Neural cell (in vitro differentiated cells): Measurements from ENCODE around the gene VWA8. TPM values are rescaled to one million over a fixed set of nuclear protein-coding genes. Genes with fewer than 3 reads are reported as not detected.

Source experiments
- H2AFZ ChIP-seq: fragments of 200-600, 300-800 bp; sonication (generic), shearing (Covaris generic); 2 replicates; pipeline ENCODE4 v1.6.0; 2014; ENCODE audit warnings: low read depth, mild to moderate bottlenecking, antibody characterized with exemption, low read length, moderate library complexity
- H3F3A ChIP-seq: fragments of 200-600 bp; shearing (Covaris generic); 2 replicates; pipeline ENCODE4 v1.6.1; 2016; ENCODE audit warnings: mild to moderate bottlenecking, moderate library complexity, mixed read lengths, antibody characterized with exemption, low read length; ENCODE audit not compliant: insufficient read depth, poor library complexity, severe bottlenecking
- H3K27ac ChIP-seq: fragments of 200-600, 300-800 bp; sonication (generic), shearing (Covaris generic); 2 replicates; pipeline ENCODE4 v1.5.1; 2014; ENCODE audit warnings: mild to moderate bottlenecking, low read length, moderate library complexity
- H3K27me3 ChIP-seq: fragments of 300-800, 200-600 bp; sonication (generic), shearing (Covaris generic); 2 replicates; pipeline ENCODE4 v1.6.0; 2014; ENCODE audit warnings: mild to moderate bottlenecking, low read depth, low read length, moderate library complexity; ENCODE audit not compliant: insufficient read depth
- H3K36me3 ChIP-seq: fragments of 300-800, 200-600 bp; sonication (generic), shearing (Covaris generic); 2 replicates; pipeline ENCODE4 v1.5.1; 2014; ENCODE audit warnings: mild to moderate bottlenecking, antibody characterized with exemption, low read length, moderate library complexity; ENCODE audit not compliant: insufficient read depth
- H3K4me2 ChIP-seq: fragments of 300-800, 200-600 bp; sonication (generic), shearing (Covaris generic); 2 replicates; pipeline ENCODE4 v1.6.0; 2014; ENCODE audit warnings: mild to moderate bottlenecking, low read length
- H3K4me3 ChIP-seq: fragments of 300-800, 200-600 bp; sonication (generic), shearing (Covaris generic); 2 replicates; pipeline ENCODE4 v1.5.1; 2014; ENCODE audit warnings: mild to moderate bottlenecking, low read length, moderate library complexity
- H3K79me2 ChIP-seq: fragments of 200-600 bp; shearing (Covaris generic); replicated peaks from 2 replicates; pipeline ENCODE4 v1.6.0; 2014; ENCODE audit warnings: mild to moderate bottlenecking, low read length, moderate library complexity; ENCODE audit not compliant: insufficient read depth
- H3K9ac ChIP-seq: fragments of 300-800, 200-600 bp; sonication (generic), shearing (Covaris generic); 2 replicates; pipeline ENCODE4 v1.6.1; 2016; ENCODE audit warnings: mild to moderate bottlenecking, low read length, mixed read lengths
- H3K9me2 ChIP-seq: fragments of 200-600 bp; shearing (Covaris generic); 2 replicates; pipeline ENCODE4 v1.6.1; 2016; ENCODE audit warnings: mild to moderate bottlenecking, low read length, mixed read lengths; ENCODE audit not compliant: insufficient read depth
- H3K9me3 ChIP-seq: fragments of 200-600, 300-800 bp; sonication (generic), shearing (Covaris generic); 2 replicates; pipeline ENCODE4 v1.6.1; 2016; ENCODE audit warnings: mild to moderate bottlenecking, mixed run types, low read length, moderate library complexity, mixed read lengths
- H4K20me1 ChIP-seq: fragments of 200-600 bp; shearing (Covaris generic); 2 replicates; pipeline ENCODE4 v1.6.1; 2016; ENCODE audit warnings: mild to moderate bottlenecking, mixed run types; ENCODE audit not compliant: insufficient read depth
- CTCF ChIP-seq: fragments of 450-650 bp; IDR thresholded peaks from 2 replicates; pipeline ENCODE4 v1.5.1; 2014; ENCODE audit warnings: antibody characterized with exemption, mild to moderate bottlenecking, moderate library complexity; ENCODE audit not compliant: poor library complexity, severe bottlenecking
- EP300 ChIP-seq: fragments of 450-650 bp; conservative IDR thresholded peaks from 2 replicates; pipeline ENCODE4 v1.6.1; 2014; ENCODE audit warnings: antibody characterized with exemption, mild to moderate bottlenecking, moderate library complexity; ENCODE audit not compliant: poor library complexity, severe bottlenecking
- EZH2 ChIP-seq: fragments of 200-600, 300-800 bp; shearing (Covaris generic), sonication (generic); IDR thresholded peaks from 2 replicates; pipeline ENCODE4 v1.6.1; 2014; ENCODE audit warnings: antibody characterized with exemption, low read length, borderline replicate concordance, mild to moderate bottlenecking; ENCODE audit not compliant: insufficient read depth, poor library complexity, severe bottlenecking
- MXI1 ChIP-seq: fragments of 450-650 bp; conservative IDR thresholded peaks from 2 replicates; pipeline ENCODE4 v1.6.1; 2014; ENCODE audit warnings: antibody characterized with exemption, mild to moderate bottlenecking; ENCODE audit not compliant: poor library complexity, severe bottlenecking
- POLR2AphosphoS5 ChIP-seq: IDR thresholded peaks from 2 replicates; pipeline ENCODE4 v1.6.1; 2012
- RAD21 ChIP-seq: fragments of 450-650 bp; conservative IDR thresholded peaks from 2 replicates; pipeline ENCODE4 v1.6.1; 2014; ENCODE audit warnings: antibody characterized with exemption, mild to moderate bottlenecking, moderate library complexity
- REST ChIP-seq: IDR thresholded peaks from 2 replicates; pipeline ENCODE4 v1.6.1; 2012; ENCODE audit warnings: borderline replicate concordance
- SMC3 ChIP-seq: fragments of 450-650 bp; conservative IDR thresholded peaks from 2 replicates; pipeline ENCODE4 v1.6.1; 2014; ENCODE audit warnings: antibody characterized with exemption, mild to moderate bottlenecking, moderate library complexity; ENCODE audit not compliant: poor library complexity
- TAF1 ChIP-seq: IDR thresholded peaks from 2 replicates; pipeline ENCODE4 v1.6.1; 2012; ENCODE audit warnings: low read depth
- polyA plus RNA-seq: library from polyadenylated mRNA; depleted of rRNA; stranded (reverse); fragments of >200 nt; gene quantifications from 2 replicates; pipeline ENCODE4 v1.2.3, GENCODE V29; 2014

The VWA8 gene
- polyA plus RNA-seq, 1 donor from 2014 or later, result 3.6 TPM

GRCh38 chr13:41660411-41660810 lies 300.5 kb downstream of the VWA8 start:
- Histone ChIP-seq H3K36me3 (no peaks in the 10 kb centered on the region), H3K27ac (no peak overlapping the region), H3K9me2 (no peaks in the 10 kb centered on the region), H3K27me3 (no peaks in the 10 kb centered on the region), H3F3A (no peaks in the 10 kb centered on the region), H3K4me2 (no peak overlapping the region), H3K9me3 (no peaks in the 10 kb centered on the region), H4K20me1 (no peaks in the 10 kb centered on the region), H2AFZ (no peak overlapping the region), H3K9ac (no peak overlapping the region), H3K4me3 (no peak overlapping the region), H3K79me2 (no peaks in the 10 kb centered on the region)
- no peak for TF ChIP-seq REST
- TF ChIP-seq EZH2, result no peak
- no peak for TF ChIP-seq EP300
- no peak for TF ChIP-seq MXI1
- TF ChIP-seq CTCF, result no peak
- TF ChIP-seq POLR2AphosphoS5, result no peak
- no peak for TF ChIP-seq RAD21
- TF ChIP-seq TAF1, result no peak
- no peak for TF ChIP-seq SMC3

- Histone ChIP-seq H3K27me3 (no peaks in the 10 kb centered on the region), H4K20me1 (no peaks in the 10 kb centered on the region), H3K4me3 (no peak overlapping the region), H3K36me3 (no peaks in the 10 kb centered on the region), H3F3A (no peaks in the 10 kb centered on the region), H3K4me2 (no peak overlapping the region), H2AFZ (no peak overlapping the region), H3K79me2 (no peaks in the 10 kb centered on the region), H3K9ac (no peak overlapping the region), H3K9me3 (no peaks in the 10 kb centered on the region), H3K9me2 (no peaks in the 10 kb centered on the region), H3K27ac (no peak overlapping the region)
- TF ChIP-seq CTCF (no peak), RAD21 (no peak), EP300 (no peak), TAF1 (no peak), MXI1 (no peak), REST (no peak), POLR2AphosphoS5 (no peak), SMC3 (no peak), EZH2 (no peak)
These were observed 302.8 kb downstream of the VWA8 start for GRCh38 chr13:41658057-41658661.
